Tongue (tissue), 2 donors: ENCODE measurements around the gene CEP57L1. TPM values are rescaled to one million over a fixed set of nuclear protein-coding genes. Genes with fewer than 3 reads are reported as not detected.

Experiments
- DNase-seq: peaks from one replicate; pipeline ENCODE4 v3.0.0-alpha.2; 2015
- total RNA-seq: library from RNA; depleted of rRNA; stranded (reverse); fragments of >200 nt; gene quantifications from one replicate; pipeline ENCODE4 v1.2.3, GENCODE V29; 2014

CEP57L1 gene
- 33.6 TPM for total RNA-seq

GRCh38 chr6:109095036-109095834 is at the start of gene CEP57L1:
CEP57L1 (plus strand) TSS chr6:109095507; CDS start chr6:109145222, 49,715 bp downstream.
- peak; percentile 99 for DNase-seq

GRCh38 chr6:109048176-109048575 is 47.1 kb upstream of the CEP57L1 start:
- no peak for DNase-seq

GRCh38 chr6:109048670-109049415 is 46.5 kb upstream of the CEP57L1 start:
- DNase-seq: no peak

GRCh38 chr6:109050012-109050411 is 45.3 kb upstream of the CEP57L1 start:
- peak; percentile 9 for DNase-seq

- no peak for DNase-seq
Observed at GRCh38 chr6:109050447-109051102, 44.7 kb upstream of the CEP57L1 start.

GRCh38 chr6:109051301-109052017 is 43.8 kb upstream of the CEP57L1 start:
- DNase-seq: no peak

- no peak for DNase-seq
Observed at GRCh38 chr6:109052018-109052651, 43.2 kb upstream of the CEP57L1 start.

GRCh38 chr6:109052852-109053251 is 42.5 kb upstream of the CEP57L1 start:
- no peak for DNase-seq

- no peak for DNase-seq
Observed at GRCh38 chr6:109053336-109053735, 42.0 kb upstream of the CEP57L1 start.

- no peak for DNase-seq
Observed at GRCh38 chr6:109055771-109056235, 39.5 kb upstream of the CEP57L1 start.

GRCh38 chr6:109056661-109057060 is 38.6 kb upstream of the CEP57L1 start:
- no peak for DNase-seq

GRCh38 chr6:109058620-109059019 is 36.7 kb upstream of the CEP57L1 start:
- DNase-seq: no peak

- no peak for DNase-seq
Observed at GRCh38 chr6:109059153-109059552, 36.2 kb upstream of the CEP57L1 start.

GRCh38 chr6:109059571-109060021 is 35.7 kb upstream of the CEP57L1 start:
- DNase-seq: no peak

- no peak for DNase-seq
Observed at GRCh38 chr6:109060571-109060970, 34.7 kb upstream of the CEP57L1 start.

- DNase-seq: no peak
Observed at GRCh38 chr6:109062216-109062615, 33.1 kb upstream of the CEP57L1 start.

GRCh38 chr6:109062767-109063352 is 32.4 kb upstream of the CEP57L1 start:
- DNase-seq: no peak

GRCh38 chr6:109069746-109070145 is 25.6 kb upstream of the CEP57L1 start:
- no peak for DNase-seq

GRCh38 chr6:109071125-109071917 is 24.0 kb upstream of the CEP57L1 start:
- no peak for DNase-seq
